RWPE2 (cell line): ENCODE data around the gene CACTIN.

Experiments used
- ATAC-seq: fragments of 200-7000 bp; cut with Tn5 transposase; 3 replicates; pipeline ENCODE4 v1.9.1; 2021; ENCODE audit warnings: low read depth
- DNase-seq: peaks from one replicate; pipeline ENCODE4 v3.0.0-alpha.2; 2020; ENCODE audit warnings: low spot score
- H3K27ac ChIP-seq: fragments of 450-650 bp; 2 replicates; pipeline ENCODE4 v1.5.1; 2017; ENCODE audit warnings: mild to moderate bottlenecking; ENCODE audit not compliant: poor library complexity, severe bottlenecking
- H3K27me3 ChIP-seq: fragments of 250-450 bp; sonication (Bioruptor Pico); 2 replicates; pipeline ENCODE4 v1.5.1; 2021; ENCODE audit warnings: mild to moderate bottlenecking, moderate library complexity; ENCODE audit not compliant: insufficient read depth, poor library complexity, severe bottlenecking
- H3K36me3 ChIP-seq: fragments of 250-450 bp; sonication (Bioruptor Pico); 2 replicates; pipeline ENCODE4 v1.5.1; 2020; ENCODE audit warnings: low read depth, mild to moderate bottlenecking, moderate library complexity
- H3K4me1 ChIP-seq: fragments of 250-450 bp; sonication (Bioruptor Pico); 2 replicates; pipeline ENCODE4 v1.5.1; 2021; ENCODE audit warnings: mild to moderate bottlenecking, moderate library complexity; ENCODE audit not compliant: insufficient read depth, poor library complexity, severe bottlenecking
- H3K4me3 ChIP-seq: fragments of 250-450 bp; sonication (Bioruptor Pico); 2 replicates; pipeline ENCODE4 v1.5.1; 2021; ENCODE audit warnings: mild to moderate bottlenecking, moderate library complexity; ENCODE audit not compliant: severe bottlenecking
- H3K9me3 ChIP-seq: fragments of 250-450 bp; sonication (Bioruptor Pico); 2 replicates; pipeline ENCODE4 v1.5.1; 2021; ENCODE audit warnings: mild to moderate bottlenecking, moderate library complexity; ENCODE audit not compliant: severe bottlenecking
- CTCF ChIP-seq: fragments of 450-650 bp; IDR thresholded peaks from one replicate; pipeline ENCODE4 v1.5.1; 2017; ENCODE audit warnings: mild to moderate bottlenecking, moderate library complexity; ENCODE audit not compliant: poor library complexity, severe bottlenecking

The CACTIN gene

GRCh38 chr19:3573858-3574637, 52.5 kb downstream of the CACTIN start:
- ATAC-seq (peak; percentile 41), DNase-seq (peak; percentile 99)
- H3K27ac ChIP-seq = peak overlapping the region; percentile 61
- peak overlapping the region; percentile 94 for H3K4me3 ChIP-seq
- no peak for TF ChIP-seq CTCF
- peaks cover 15% of the 10 kb centered on the region for H3K36me3 ChIP-seq
- no peaks in the 10 kb centered on the region for H3K27me3 ChIP-seq
- H3K4me1 ChIP-seq = peaks cover 2% of the 10 kb centered on the region
- no peaks in the 10 kb centered on the region for H3K9me3 ChIP-seq

- Histone ChIP-seq H3K27me3 (no peaks in the 10 kb centered on the region), H3K4me1 (peaks cover 2% of the 10 kb centered on the region), H3K9me3 (no peaks in the 10 kb centered on the region), H3K27ac (peak overlapping the region; percentile 61), H3K4me3 (peak overlapping the region; percentile 94), H3K36me3 (peaks cover 15% of the 10 kb centered on the region)
- peak; percentile 7; the same call in 2 of the 3 replicates for ATAC-seq
- no peak for DNase-seq
- TF ChIP-seq CTCF = no peak
Measured at GRCh38 chr19:3573162-3573857, 53.3 kb downstream of the CACTIN start.

DNA sequence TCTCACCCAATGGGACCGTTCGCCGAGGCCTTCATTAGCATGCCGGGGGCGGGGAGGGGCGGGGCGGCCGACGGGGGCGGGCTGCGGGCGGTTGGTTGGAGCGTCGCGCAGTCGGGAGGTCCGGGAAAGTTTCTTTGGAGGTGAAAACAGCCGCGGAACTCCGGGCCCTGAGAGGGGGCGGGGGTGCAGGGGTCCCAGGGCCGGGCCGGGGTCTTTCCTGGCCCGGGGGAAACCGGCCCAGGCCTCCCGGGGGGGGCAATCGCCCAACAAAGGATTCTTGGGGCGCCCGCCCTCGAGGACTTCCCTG, 53.8 kb downstream of the CACTIN start, which contains the start of gene HMG20B:
Gene HMG20B, plus strand, starts transcription at position 90 of the 307 bp plus-strand sequence. CDS start 366 bp downstream, outside the sequence.
- H3K9me3 ChIP-seq = no peaks in the 10 kb centered on the region
- no peak for TF ChIP-seq CTCF
- H3K27me3 ChIP-seq = no peaks in the 10 kb centered on the region
- H3K27ac ChIP-seq = peak within 1 kb of the TSS; percentile 61
- H3K36me3 ChIP-seq = peaks cover 15% of the 10 kb centered on the region
- DNase-seq = no peak
- H3K4me3 ChIP-seq = peak within 1 kb of the TSS; percentile 94
- H3K4me1 ChIP-seq = peaks cover 2% of the 10 kb centered on the region
- ATAC-seq = no peak

GRCh38 chr19:3572132-3572854, 54.3 kb downstream of the CACTIN start:
- Histone ChIP-seq H3K27me3 (no peaks in the 10 kb centered on the region), H3K9me3 (no peaks in the 10 kb centered on the region), H3K4me1 (peaks cover 2% of the 10 kb centered on the region), H3K4me3 (peak overlapping the region; percentile 33), H3K27ac (peak overlapping the region; percentile 61), H3K36me3 (peaks cover 15% of the 10 kb centered on the region)
- no peak for TF ChIP-seq CTCF
- DNase-seq (peak; percentile 99), ATAC-seq (peak; percentile 92)
